Left forelimb (tissue), 1 donor: Measurements from ENCODE around the gene ABCA2.
"Not testable (repeated sequence)": the region's sequence is repeated elsewhere in the genome, so short reads cannot be mapped to it uniquely, and the experiment has no call there.

Experiments used
- DNase-seq: peaks from one replicate; pipeline ENCODE4 v3.0.0-alpha.2; 2018; ENCODE audit warnings: low spot score

Gene ABCA2

DNA sequence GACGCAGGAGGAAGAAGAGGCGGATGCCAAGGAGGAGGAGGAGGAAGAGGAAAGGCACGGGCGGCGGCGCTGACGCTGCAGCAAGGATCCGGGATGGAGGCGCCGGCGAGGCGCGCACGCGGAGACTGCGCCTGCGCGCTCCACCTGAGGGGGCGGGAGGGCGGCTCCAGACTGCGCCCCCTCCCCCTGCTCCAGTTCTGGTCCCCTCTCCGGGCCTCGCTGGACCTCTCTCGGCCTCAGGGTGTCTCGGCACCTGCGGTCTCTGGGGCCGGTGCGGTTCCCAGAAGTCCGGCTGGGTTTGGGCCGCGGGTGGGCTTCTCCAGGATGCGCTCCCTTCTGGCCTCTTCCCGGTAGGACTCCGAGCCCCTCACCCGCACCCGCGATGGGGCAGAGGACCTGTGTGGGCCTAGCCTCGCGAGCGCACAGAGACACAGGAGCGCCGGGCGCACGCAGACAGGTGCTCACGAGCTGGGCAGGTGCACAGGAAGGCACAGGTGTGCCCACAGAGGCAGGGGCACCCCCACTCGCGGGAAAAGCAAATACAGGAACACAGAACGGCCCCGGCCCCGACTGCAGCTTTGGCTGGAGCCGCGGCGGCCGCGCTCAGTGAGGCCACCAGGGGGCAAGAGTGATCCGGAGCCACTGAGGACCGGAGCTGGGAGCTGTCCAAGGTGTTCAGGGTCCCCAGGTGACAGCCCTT, 18.2 kb upstream of the ABCA2 start, which contains the start of gene NPDC1:
Gene NPDC1, minus strand, starts transcription at position 90 of the 700 bp plus-strand sequence. CDS start 188 bp downstream, outside the sequence.
- DNase-seq = peak; percentile 86

DNA sequence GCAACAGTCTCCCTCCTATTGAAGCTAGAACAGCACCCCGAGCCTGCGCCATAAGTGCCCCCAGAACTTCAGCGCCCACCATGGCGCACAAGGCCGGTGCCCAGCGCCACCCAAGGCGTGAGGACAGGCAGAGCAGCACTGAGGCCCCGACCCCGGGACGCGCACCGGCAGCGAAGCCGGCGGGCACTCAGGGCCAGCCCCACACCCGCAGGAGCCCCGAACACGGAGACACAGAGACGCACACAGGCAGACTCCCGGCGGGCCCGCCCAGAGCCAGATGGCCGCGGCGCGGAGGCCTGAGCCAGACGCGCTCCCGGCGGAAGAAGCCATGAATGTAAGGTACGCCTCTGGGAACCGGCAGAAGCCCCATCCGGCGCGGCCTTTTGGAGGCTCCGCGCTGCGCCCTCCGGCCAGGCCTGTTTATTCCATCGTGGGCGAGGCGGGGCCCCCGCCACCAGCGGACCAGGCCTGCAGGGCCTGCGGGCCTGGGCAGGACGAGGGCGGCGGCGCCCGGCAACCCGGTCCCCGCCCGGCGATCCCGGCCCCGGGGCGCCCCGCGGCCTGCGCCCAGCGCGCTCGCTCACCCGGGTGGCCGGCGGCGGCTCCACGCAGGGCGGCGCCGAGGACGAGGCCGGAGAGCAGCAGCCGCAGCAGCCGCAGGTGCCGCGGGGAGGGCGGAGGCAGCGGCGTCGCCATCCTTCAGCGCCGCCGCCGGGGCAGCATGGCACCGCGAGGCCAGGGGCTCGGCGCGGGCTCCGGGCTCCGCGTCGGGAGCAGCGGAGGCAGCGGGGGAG, 17.5 kb upstream of the ABCA2 start:
- no peak for DNase-seq

DNA sequence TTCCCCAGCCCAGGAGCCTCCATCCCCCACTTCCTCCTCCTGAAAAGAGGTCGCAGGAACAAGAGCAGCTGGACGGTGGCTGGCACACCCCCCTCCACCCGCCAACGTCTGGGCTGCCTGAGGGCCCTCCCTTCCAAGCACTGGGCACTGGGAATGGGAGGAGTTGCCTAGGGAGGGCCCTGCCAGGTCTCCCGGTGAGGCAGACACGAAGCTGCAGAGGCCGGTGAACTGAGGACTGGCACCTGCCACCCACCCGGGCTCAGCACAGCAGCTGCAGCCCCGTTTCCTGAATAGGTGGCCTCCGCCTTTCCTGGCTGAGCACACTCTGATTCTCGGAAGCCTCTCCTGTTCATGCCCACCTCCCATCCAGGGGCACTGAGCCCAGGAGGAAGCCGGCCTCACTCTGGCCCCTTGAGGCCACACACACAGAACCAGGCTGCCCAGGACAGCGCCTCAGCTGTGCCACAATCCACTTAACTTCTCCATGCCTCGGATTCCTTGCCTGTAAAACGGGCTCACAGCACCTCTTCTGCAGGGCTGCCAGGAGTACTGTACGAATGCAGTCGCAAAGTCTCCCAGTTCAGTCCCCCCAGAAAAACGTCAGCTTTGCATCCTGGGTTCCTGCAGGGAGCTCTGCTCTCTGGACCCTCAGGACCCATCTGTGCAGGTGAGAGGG, 16.6 kb upstream of the ABCA2 start:
- no peak for DNase-seq

DNA sequence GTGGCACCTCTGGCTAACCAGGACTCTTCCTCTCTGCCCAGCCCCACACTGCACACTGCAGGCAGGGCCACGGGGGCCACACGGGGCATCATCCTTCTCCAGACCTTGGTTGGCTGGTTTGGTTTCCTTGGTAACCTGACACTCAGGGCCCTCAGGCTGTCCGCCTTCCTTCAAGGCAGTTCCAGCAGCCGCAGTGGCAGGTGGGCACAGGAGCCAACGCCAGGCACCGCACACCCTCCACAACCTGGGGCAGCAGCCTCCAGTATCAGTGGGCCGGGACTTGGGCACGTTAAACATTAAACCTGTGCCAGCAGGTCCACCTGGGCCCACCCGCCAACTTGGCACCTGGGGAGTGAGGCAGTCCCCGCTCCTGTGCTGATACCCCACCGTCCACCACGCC, 16.0 kb upstream of the ABCA2 start:
- no peak for DNase-seq

DNA sequence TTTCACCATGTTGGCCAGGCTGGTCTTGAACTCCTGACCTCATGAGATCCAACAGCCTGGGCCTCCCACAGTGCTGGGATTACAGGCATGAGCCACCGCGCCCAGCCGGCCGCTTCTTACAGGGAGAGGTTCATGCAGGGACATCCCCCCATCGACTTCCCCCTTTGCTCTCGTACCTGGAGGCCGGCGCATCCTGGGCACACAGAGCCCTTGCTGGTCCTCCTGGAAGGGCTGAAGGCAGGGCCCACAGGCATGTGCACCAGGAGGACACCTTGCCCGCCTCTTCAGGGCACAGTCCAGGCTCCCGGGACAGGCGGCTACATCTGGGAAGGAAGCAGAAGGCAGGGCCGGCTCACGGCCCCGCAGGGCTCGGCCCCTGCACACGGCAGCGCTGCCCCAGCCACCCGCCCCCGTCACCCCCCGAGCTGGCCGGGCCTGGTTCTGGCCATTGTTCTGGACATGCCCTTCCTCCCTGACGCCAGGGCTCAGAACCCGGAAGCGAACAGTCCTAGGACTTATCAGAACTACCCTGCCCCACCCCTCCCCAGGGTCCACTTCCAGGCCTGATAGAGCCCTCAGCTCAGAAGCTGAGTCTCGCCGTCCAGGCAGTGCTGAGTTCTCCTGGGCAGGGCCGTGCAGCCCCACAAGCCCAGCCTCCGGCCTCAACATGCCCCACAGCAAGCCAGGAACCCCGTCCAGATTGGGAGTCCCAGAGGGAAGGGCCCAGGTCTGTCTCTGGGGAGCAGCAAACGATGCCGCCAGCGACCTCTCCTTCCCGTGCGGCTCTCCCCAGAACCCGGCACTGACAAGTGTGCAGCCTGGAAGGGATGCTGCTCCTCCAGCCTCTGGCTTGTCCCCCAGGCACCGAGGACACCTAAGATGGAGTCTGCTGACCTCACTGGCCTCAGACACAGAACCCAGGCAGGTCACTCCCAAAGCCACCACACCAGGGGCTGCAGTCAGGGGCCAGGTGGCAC, 15.0 kb upstream of the ABCA2 start:
- DNase-seq = no peak

DNA sequence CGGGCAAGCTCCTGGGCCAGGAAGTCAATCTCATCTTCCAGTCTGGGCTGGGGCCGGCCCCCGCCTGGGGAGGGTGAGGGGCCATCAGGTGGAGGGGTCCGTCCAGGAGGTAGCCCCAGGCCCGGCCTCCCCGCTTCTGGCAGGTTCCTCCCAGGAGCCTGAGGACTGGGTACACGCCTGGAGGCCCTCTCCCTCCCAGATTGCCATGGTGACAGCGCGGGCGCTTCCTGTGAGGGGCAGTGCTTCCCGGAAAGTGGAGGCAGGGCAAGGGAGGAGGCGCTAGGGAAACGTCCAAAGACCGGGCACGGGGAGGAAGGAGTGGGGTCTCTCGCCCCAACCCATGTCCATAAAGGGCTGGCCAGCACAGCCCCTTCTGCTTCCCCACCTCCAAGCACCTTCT, 13.1 kb upstream of the ABCA2 start:
- DNase-seq = no peak

DNA sequence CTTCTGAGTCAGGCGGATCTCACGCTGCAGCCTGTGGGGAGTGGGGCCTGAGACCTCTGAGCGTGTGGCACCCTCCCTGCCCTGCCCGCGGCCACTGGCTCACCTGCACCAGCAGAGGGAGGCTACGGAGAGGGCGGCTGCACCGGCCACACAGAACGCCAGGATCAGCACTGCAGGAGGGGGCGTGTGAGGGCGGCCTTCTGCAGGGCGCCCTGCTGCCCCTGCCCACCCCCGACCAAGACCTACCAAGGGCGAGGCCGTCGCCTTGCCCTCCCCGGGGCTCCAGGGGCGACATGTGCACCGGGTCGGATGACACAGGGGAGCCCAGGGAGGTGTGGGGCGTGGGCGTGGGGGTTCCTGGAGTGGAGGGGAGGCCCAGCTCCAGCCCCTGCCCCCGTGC, 12.5 kb upstream of the ABCA2 start:
- DNase-seq = no peak

DNA sequence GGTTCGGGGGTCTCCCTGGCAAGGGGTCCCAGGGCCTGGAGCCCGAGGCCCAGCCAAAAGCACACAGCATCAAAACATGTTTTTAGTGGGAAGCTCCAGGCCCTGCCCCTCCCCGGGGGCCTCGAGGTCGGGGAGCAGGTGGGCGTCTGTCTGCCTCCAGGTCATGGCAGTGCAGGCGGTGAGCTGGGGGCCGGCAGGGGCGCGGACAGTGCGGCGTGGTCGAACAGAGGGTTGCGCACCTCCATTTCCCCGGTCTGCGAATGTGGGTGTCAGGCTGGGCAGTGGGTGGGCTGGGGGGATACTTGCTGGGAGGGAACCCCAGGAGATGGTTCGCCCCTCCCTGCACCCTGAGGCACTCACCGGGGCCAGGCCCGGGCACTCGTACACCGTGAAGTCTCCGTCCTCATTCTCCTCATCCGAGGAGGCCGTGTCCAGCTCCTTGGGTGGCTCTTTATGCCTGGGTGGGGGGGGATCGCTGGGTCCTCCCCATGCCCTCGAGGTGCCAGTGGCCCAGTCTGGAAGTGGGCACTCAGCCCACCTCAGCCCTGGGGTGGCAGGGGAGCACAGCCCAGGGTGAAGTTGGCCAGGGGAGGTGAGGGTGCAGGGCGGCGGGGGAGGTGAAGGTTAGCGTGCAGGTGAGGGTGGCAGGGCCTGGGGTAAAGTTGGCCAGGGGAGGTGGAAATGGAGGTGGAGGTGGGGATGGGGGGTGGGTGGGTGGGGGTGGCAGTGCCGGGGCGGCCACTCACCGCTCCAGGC, 11.8 kb upstream of the ABCA2 start:
- DNase-seq = no peak

DNA sequence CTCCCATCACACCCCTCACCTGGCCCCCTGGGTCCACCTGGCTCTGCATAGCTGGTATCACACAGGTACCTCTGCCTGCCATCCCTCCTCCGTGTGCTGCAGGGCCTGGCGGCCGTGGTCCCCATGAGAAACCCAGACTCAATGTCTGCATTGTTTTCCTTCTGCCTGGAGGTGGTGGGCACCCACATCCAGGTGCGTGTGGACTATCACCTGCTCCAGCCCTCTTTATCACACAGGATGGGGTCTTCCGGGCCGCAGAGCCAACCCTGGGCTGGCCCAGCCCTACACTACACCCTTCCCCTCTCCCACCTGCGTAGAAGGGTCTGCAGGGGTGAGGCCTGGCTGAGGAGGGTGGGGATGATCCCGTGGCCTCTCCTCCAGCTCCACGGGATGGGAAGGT, 10.9 kb upstream of the ABCA2 start:
- DNase-seq = no peak

DNA sequence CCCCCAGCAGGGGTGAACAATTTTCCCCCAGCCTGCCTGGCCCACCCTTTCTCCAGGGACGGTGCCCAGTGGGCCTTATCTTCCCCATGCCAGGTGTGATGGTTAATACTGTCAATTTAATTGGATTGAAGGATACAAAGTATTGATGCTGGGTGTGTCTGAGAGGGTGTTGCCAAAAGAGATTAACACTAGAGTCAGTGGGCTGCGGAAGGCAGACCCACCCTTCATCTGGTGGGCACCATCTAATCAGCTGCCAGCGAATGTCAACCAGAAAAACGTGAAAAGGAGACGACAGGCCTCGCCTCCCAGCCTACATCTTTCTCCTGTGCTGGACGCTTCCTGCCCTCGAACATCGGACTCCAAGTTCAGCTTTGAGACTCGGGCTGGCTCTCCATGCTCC, 9.4 kb upstream of the ABCA2 start:
- DNase-seq = no peak

DNA sequence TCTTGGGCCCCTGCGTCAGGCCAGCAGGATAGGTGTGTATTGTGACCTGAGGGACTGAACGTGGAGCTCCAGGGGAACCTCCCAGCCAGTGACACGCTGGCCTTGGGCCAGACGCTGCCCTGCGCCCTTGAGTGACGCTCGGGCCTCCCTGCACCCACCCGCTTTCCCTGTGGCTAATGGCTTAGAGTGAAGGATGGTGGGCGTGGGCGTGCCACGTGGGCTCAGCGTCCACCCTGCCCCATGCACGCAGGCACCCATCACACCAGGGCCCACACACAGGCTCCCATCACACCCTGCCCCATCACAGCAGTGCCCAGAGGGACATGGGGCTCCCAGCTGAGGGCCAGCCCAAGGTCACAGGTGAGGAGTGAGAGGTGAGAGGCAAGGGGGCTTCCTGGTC, 9.0 kb upstream of the ABCA2 start:
- DNase-seq = no peak

DNA sequence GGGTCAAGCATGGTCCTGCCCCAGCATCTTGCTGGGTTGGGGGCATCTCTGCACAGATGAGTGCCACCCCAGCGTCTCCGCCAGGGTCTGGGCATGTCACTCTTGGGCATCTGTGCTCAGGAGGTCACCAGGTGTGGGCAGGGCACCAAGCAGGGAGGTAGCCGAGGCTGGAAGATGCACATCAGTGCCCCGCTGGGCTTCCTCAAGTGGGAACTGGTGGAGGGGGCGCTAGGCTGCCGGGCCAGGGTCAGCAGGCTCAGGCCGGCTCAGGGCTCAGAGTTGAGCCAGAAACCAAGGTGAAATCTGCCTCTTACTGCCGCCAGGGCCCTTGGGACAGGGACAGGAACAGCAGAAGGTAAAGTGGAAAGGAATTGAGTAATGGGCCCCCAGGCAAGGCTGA, 7.9 kb upstream of the ABCA2 start:
- no peak for DNase-seq

DNA sequence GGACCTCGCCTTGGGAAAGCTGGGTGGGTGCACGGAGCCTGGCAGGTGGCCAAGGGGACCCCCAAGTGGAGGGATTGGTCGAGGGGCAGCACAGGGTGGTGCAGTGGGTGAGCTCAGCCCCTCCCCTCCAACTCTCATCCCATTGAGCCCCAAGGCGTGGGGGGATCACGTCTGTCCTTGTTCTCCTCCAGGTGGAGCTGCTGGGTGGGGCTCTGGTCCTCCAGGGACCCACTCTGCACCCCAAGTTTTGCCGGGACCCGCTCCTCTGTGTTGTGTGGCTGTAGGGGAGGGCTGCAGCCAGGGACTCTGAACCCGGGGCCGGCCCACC, 7.4 kb upstream of the ABCA2 start:
- no peak for DNase-seq

DNA sequence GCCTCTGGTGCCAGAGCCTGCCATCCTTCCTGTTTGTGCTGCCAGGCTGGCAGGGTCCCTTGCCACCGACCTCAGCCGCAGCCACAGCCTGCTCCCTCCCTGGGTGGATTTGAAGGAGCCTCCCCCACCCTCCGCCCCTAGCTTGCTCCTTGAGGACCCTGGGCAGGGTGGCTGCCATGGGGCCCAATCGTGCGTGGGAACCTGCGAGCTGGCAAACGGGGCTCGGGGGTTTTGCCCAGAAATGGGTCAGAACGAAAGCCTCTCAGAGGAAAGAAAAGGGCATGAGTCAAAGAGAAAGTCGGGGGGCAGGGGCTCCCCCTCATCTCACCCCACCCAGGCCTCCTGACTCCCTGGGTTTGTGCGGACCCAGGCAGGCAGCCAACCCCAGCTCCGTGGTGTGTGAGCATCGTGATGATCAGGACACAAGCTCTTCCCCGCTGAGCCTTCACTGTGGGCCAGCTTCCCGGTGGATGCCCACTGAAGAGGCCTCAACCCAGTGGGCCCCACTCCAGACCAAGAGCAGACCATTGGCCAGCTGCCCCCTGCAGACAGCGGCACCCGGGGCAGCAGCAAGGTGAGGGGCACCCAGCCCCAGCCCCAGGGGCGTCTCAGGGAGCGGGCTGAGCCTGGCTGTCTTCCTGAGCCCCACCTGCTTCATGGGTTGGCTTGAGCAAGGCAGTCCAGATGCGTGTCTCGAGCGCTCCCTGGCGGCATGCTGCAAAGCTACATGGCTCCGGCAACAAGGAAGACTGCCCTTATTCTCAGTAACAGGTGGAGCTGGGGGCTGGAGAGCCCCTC, 6.9 kb upstream of the ABCA2 start:
- DNase-seq = peak; percentile 88

DNA sequence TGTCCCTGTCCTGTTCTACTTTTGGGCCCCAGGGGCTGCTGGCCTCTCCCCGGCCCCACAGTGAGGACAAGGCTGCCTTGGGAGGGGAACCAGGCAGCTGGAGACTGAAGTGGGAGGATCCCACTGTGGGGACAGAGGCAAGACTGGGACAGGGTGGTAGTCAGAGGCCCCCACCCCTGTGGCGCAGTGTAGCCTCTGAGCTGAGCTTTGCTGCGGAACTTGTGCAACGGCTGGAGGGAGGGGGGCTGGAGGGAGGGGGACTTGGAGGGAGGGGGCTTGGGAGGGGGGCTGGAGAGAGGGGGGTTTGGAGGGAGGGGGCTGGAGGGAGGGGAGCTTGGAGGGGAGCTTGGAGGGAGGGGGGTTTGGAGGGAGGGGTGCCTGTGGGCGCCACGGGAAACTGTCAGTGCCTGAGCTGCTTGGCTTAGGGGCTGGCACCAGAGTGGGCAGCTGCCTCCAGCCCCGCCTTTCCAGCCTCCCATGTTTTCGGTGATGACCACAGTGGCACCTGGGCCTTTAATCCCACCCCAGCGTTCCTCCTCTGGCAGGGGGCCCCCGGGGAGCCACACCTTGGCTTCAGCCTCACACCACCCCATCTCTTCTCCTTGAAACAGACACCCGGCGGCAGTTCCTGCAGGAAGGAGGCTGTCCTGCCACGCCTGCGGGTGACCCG, 6.1 kb upstream of the ABCA2 start:
- no peak for DNase-seq

DNA sequence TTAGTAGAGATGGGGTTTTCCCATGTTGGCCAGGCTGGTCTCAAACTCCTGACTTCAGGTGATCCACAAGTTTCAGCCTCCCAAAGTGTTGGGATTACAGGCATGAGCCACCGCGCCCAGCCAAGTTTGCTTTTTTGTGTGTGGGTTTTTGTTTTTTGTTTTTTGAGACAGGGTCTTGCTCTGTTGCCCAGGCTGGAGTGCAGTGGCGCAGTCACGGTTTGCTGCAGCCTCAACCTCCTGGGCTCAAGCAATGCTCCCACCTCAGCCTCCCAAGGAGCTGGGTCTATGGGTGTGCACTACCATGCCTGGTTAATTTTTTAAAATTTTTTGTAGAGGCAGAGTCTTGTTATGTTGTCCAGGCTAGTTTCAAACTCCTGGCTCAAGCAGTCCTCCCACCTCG, 5.4 kb upstream of the ABCA2 start:
- DNase-seq = not testable (repeated sequence)

DNA sequence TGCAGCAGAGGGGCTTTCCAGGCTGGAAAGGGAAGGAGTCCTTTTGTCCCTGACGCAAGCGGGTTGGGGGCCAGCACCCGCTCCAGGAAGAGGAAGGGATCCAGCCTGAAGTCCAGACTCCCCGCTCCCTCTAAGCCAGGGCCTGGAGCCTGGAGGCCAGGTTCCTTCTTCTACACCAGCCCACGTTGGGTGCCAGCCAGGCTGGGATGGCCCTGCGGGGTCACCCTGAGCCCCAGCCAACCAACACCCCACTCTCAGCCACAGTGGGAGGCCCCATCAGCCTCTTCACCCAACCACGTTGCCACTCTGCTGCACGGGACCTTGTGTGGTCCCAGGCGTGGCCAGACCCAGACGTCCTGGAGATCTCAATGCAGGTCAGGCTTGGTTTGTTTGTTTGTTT, 4.8 kb upstream of the ABCA2 start:
- no peak for DNase-seq

DNA sequence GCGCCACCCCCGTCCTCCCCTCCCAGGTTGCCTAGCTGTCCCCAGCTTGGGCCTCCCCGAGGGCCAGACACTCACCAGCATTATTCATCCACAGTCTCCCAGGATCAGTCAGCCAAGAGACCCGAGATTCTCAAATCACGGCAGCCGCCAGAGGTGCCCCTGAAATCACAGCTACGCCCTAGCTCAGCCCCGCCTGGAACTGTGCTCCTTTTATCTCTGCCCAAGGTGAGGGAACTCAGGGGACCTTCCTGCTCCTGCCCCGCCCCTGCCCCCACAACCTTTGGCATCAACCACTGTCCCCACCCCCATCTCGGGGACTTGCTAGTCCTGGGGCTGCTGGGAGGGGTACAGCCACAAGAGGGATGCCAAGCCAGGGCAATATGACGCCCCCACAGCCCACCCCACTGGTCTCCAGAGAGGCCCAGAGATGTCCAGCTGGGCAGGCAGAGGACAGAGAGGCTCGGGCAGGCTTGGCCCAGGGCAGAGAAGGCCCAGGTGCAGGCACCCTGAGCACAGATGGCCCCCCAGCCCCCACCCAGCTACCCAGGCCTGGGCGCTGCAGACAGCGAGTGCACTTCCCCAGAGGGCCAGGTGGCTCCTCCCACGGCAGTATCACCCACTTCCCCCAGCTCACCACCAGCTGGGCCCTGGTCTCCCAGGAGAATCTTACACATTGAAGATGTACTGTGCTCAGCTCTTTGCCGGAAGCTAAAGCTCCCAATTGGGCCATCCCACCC, 4.0 kb upstream of the ABCA2 start, which contains the start of gene FUT7:
Gene FUT7, minus strand, starts transcription at position 185 of the 737 bp plus-strand sequence. Its CDS starts 97 bp downstream, at position 88.
- DNase-seq = no peak
